Pancreas (tissue), 10 donors: ENCODE data around the gene ANKRD28. TPM values are rescaled to one million over a fixed set of nuclear protein-coding genes. Genes with fewer than 3 reads are reported as not detected.
A peak's percentile ranks its signal among the peaks of the same experiment; 100 is the strongest.
"Not testable (repeated sequence)": the region's sequence is repeated elsewhere in the genome, so short reads cannot be mapped to it uniquely, and the experiment has no call there.

Experiments used
- ATAC-seq, 4 donors: fragments of 200-7000 bp; cut with Tn5 transposase; one replicate each; pipeline versions ENCODE4 v1.8.0 to v1.9.1; 2020; ENCODE audit warnings: mild to moderate bottlenecking in 4 of 4, moderate library complexity in 4 of 4
- DNase-seq, 6 donors: peaks; one replicate each; pipeline ENCODE4 v3.0.0-alpha.2; 2020
- FAIRE-seq: peaks from 2 replicates; lab custom pipeline; 2012; peaks lifted over from hg19 to GRCh38; lab: Jason Lieb, UNC
- H3K27ac ChIP-seq, 4 donors: fragments of 200-600 bp; sonication (generic); 1 replicate in 3 of 4; 2 replicates in 1 of 4; pipeline versions ENCODE4 v1.5.0 to v1.8.0; 2020
- H3K27me3 ChIP-seq, 4 donors: fragments of 200-600 bp; one replicate each; pipeline ENCODE4 v1.8.0; 2021
- H3K36me3 ChIP-seq, 3 donors: fragments of 200-600 bp; sonication (generic) in 1 of 3; one replicate each; pipeline versions ENCODE4 v1.5.0 to v1.8.0; 2020 to 2021
- H3K4me1 ChIP-seq, 3 donors: fragments of 200-600 bp; one replicate each; pipeline ENCODE4 v1.8.0; 2021
- H3K4me3 ChIP-seq, 4 donors: fragments of 200-600 bp; sonication (generic) in 2 of 4; one replicate each; pipeline versions ENCODE4 v1.5.0 to v1.8.0; 2020 to 2021
- H3K9me3 ChIP-seq, 4 donors: fragments of 200-600 bp; one replicate each; pipeline ENCODE4 v1.8.0; 2021
- CTCF ChIP-seq, 4 donors: fragments of 200-600 bp; sonication (generic) in 3 of 4; IDR thresholded peaks; one replicate each; pipeline versions ENCODE4 v1.5.0 to v1.8.0; 2021; ENCODE audit warnings: antibody characterized with exemption in 4 of 4
- WGBS, 2 donors: extraction: QIAGEN DNeasy Blood & Tissue Kit; methylation state at CpG; one replicate each; pipeline ENCODE4 v1.1.7; 2013; 5-methylcytosine and 5-hydroxymethylcytosine counted together
- intact Hi-C, 3 donors: fragments of 100-400 bp; cut with DNase I; formaldehyde crosslinking; loops; one replicate each; pipeline versions ENCODE4 v1.11.1 to v1.14.2; 2022
- polyA plus RNA-seq, 2 donors: library from polyadenylated mRNA; stranded (reverse); fragments of 200-250 nt; gene quantifications; one replicate each; pipeline ENCODE4 v1.2.3, GENCODE V29; 2013
- total RNA-seq, 6 donors: library from RNA; stranded (reverse); fragmentation: NEBNext Ultra II Directional in 4 of 6; extraction: Animal tissue kit (Norgen Biotek cat#: 25700) in 4 of 6; gene quantifications; one replicate each; pipeline versions ENCODE4 v1.2.1 to v1.2.4, GENCODE V29; 2021 to 2023
- donor health status: healthy with polysubstance abuse.
- donor health status: DM: no; HTN: no; CAD: no; lungs with moderate emphysema.
- donor health status: DM: no; HTN: no; CAD: no.
- donor health status: control.
- donor health status: control.
- donor health status: Bipolar disorder and iron deficiency.
- donor health status: DM: yes; HTN: yes; CAD: no.
- donor health status: DM: no; HTN: no; CAD: no.
- donor health status: DM: no; HTN: no; CAD: no.
- donor health status: DM: yes; HTN: yes; CAD: no.

The ANKRD28 gene
- total and polyA plus RNA-seq, 8 donors = 9.5 to 40.5 (median 29.6) TPM

- intact Hi-C loops = no loop called here
- Histone ChIP-seq H3K36me3 (no peaks in the 10 kb centered on the region), H3K9me3 (no peaks in the 10 kb centered on the region), H3K4me3 (no peak overlapping the region), H3K27ac (no peak overlapping the region), H3K4me1 (peaks cover 0 to 14% (median 10%) of the 10 kb centered on the region in 3 donors), H3K27me3 (no peaks in the 10 kb centered on the region)
- peak; percentile 95 for FAIRE-seq
- WGBS, 2 donors = 17 to 25% methylated on average over 4 of the region's 4 CpGs
- peak; percentile 58 to 76 (median 70) for ATAC-seq
- peak in 2 of 4 donors; percentile 11 to 15 for TF ChIP-seq CTCF (IDR thresholded peaks at IDR 0.05)
- DNase-seq = no peak
Observed at GRCh38 chr3:15815696-15816095, 17.9 kb upstream of the ANKRD28 start.

GRCh38 chr3:15813079-15813478 is 15.3 kb upstream of the ANKRD28 start:
- H3K27me3 ChIP-seq, intact Hi-C loops, H3K27ac ChIP-seq, H3K9me3 ChIP-seq, H3K36me3 ChIP-seq, ATAC-seq, H3K4me3 ChIP-seq, FAIRE-seq, DNase-seq: not testable (repeated sequence)
- peaks cover 5 to 16% (median 15%) of the 10 kb centered on the region in 3 donors for H3K4me1 ChIP-seq
- WGBS, 2 donors = 90 to 97% methylated on average over 5 of the region's 5 CpGs

DNA sequence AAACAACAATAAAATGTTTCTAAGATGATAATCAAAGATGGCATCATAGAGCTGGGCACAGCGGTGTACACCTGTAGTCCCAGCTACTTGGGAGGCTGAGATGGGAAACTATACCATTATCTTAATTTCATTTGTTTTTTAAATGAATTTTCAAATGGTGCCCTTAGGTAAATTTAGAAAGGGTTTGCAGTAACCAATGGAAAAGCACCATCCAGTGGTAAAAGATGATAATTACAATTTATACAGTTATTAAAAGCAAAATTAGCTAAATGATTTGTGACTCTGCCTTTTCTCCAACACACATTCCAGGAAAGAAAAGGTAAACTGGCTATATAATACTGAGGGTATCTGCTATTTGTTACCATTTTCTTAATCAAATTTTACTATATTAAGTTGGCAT is 14.4 kb upstream of the ANKRD28 start:
- DNase-seq (no peak), FAIRE-seq (peak; percentile 74), ATAC-seq (peak in 3 of 4 donors; percentile 41 to 50 (median 46))
- H3K27me3 ChIP-seq = no peaks in the 10 kb centered on the region
- H3K4me3 ChIP-seq = no peak overlapping the region
- 97 to 100% methylated on average over 1 of the region's 1 CpG for WGBS, 2 donors
- TF ChIP-seq CTCF (IDR thresholded peaks at IDR 0.05) = peak in 2 of 4 donors; percentile 16 to 20
- intact Hi-C loops = no loop called here
- H3K27ac ChIP-seq = no peak overlapping the region
- H3K4me1 ChIP-seq = peaks cover 5 to 16% (median 15%) of the 10 kb centered on the region in 3 donors
- H3K9me3 ChIP-seq = no peaks in the 10 kb centered on the region
- no peaks in the 10 kb centered on the region for H3K36me3 ChIP-seq

- DNase-seq (no peak), ATAC-seq (peak in 2 of 4 donors; percentile 28 to 33), FAIRE-seq (no peak)
- intact Hi-C loops = no loop called here
- H3K9me3 ChIP-seq = no peaks in the 10 kb centered on the region
- H3K4me1 ChIP-seq = peaks cover 5 to 15% (median 11%) of the 10 kb centered on the region in 3 donors
- no peaks in the 10 kb centered on the region for H3K27me3 ChIP-seq
- no peaks in the 10 kb centered on the region for H3K36me3 ChIP-seq
- TF ChIP-seq CTCF (IDR thresholded peaks at IDR 0.05) = no peak
- H3K4me3 ChIP-seq = no peak overlapping the region
- no peak overlapping the region for H3K27ac ChIP-seq
Observed at GRCh38 chr3:15810702-15811101, 12.9 kb upstream of the ANKRD28 start.

DNA sequence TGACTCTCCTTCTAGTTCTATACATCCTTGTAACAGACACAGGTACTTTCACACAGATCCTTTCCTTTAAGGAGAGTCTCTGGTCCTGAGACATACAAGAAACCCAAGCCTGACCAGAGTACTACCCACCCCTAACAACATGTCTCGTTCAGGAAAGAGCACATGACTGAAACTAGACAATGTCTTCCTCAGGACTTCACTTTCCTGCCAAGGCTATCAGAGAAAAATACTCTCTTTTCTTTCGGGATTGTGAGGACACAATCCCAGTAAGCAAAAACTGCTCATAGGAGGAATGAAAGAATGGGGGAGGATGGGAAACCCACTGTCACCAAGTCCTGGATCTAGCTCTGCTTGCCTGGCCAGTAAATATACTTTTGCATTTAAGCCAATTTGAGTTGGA is 11.5 kb upstream of the ANKRD28 start:
- no peak for ATAC-seq
- intact Hi-C loops = no loop called here

More for the DNA sequence above, 11.5 kb upstream of the ANKRD28 start:
- no peak for TF ChIP-seq CTCF (IDR thresholded peaks at IDR 0.05)
- Histone ChIP-seq H3K36me3 (no peaks in the 10 kb centered on the region), H3K27me3 (no peaks in the 10 kb centered on the region), H3K27ac (no peak overlapping the region), H3K4me1 (peaks cover 16 to 29% (median 23%) of the 10 kb centered on the region in 3 donors), H3K4me3 (no peak overlapping the region), H3K9me3 (no peaks in the 10 kb centered on the region)
- FAIRE-seq = no peak
- DNase-seq = no peak
- WGBS, 2 donors = 65 to 66% methylated on average over 2 of the region's 2 CpGs
